Tongue (tissue), 2 donors: ENCODE data around the gene PCDHAC1. TPM values are rescaled to one million over a fixed set of nuclear protein-coding genes. Genes with fewer than 3 reads are reported as not detected.
"Not testable (repeated sequence)": the region's sequence is repeated elsewhere in the genome, so short reads cannot be mapped to it uniquely, and the experiment has no call there.

ENCODE experiments used
- DNase-seq: peaks from one replicate; pipeline ENCODE4 v3.0.0-alpha.2; 2015
- total RNA-seq: library from RNA; depleted of rRNA; stranded (reverse); fragments of >200 nt; gene quantifications from one replicate; pipeline ENCODE4 v1.2.3, GENCODE V29; 2014

Gene PCDHAC1
- total RNA-seq = 0.41 TPM

GRCh38 chr5:140925806-140926442 is at the start of gene PCDHAC1:
Gene PCDHAC1 (plus strand): TSS chr5:140926299. CDS start chr5:140926893, 594 bp downstream.
- DNase-seq = peak; percentile 0

GRCh38 chr5:140876541-140877261 is 49.4 kb upstream of the PCDHAC1 start:
- DNase-seq = not testable (repeated sequence)

GRCh38 chr5:140877262-140877581 is 48.9 kb upstream of the PCDHAC1 start:
- DNase-seq = no peak

- DNase-seq = peak; percentile 11
Measured at GRCh38 chr5:140881889-140882590, 44.1 kb upstream of the PCDHAC1 start, which contains the start of gene PCDHA13. Gene PCDHA13 (plus strand): TSS chr5:140882124. CDS start chr5:140882269, 145 bp downstream.

- DNase-seq = no peak
Measured at GRCh38 chr5:140882591-140882899, 43.6 kb upstream of the PCDHAC1 start.

GRCh38 chr5:140883373-140883772 is 42.7 kb upstream of the PCDHAC1 start:
- DNase-seq = no peak

GRCh38 chr5:140883927-140884697 is 42.0 kb upstream of the PCDHAC1 start:
- no peak for DNase-seq

- no peak for DNase-seq
Measured at GRCh38 chr5:140916325-140916724, 9.8 kb upstream of the PCDHAC1 start.

- no peak for DNase-seq
Measured at GRCh38 chr5:140923601-140924000, 2.5 kb upstream of the PCDHAC1 start.

- peak; percentile 86 for DNase-seq
Measured at GRCh38 chr5:140926443-140927227, 536 bp downstream of the PCDHAC1 start.

GRCh38 chr5:140927228-140927573 is 1.1 kb downstream of the PCDHAC1 start:
- DNase-seq = peak; percentile 1

- no peak for DNase-seq
Measured at GRCh38 chr5:140934964-140935606, 9.0 kb downstream of the PCDHAC1 start.

- DNase-seq = no peak
Measured at GRCh38 chr5:140946578-140946977, 20.5 kb downstream of the PCDHAC1 start.

- DNase-seq = no peak
Measured at GRCh38 chr5:140951636-140952035, 25.5 kb downstream of the PCDHAC1 start.

GRCh38 chr5:140953234-140953633 is 27.1 kb downstream of the PCDHAC1 start:
- no peak for DNase-seq

GRCh38 chr5:140962190-140962589 is 36.1 kb downstream of the PCDHAC1 start:
- DNase-seq = no peak

GRCh38 chr5:140964356-140964755 is 38.3 kb downstream of the PCDHAC1 start:
- no peak for DNase-seq

GRCh38 chr5:140965905-140966292 is 39.8 kb downstream of the PCDHAC1 start:
- DNase-seq = peak; percentile 12

- peak; percentile 76 for DNase-seq
Measured at GRCh38 chr5:140966293-140967225, 40.5 kb downstream of the PCDHAC1 start, which contains the start of gene PCDHAC2. Gene PCDHAC2 (plus strand): TSS chr5:140966476. CDS start chr5:140966767, 291 bp downstream.
